Effector memory CD4-positive, alpha-beta T cell (primary cell): ENCODE data around the gene P4HA2.

Experiments used
- DNase-seq, 3 donors: peaks; one replicate each; pipeline ENCODE4 v3.0.0-alpha.2; 2020
- H3K27ac ChIP-seq: 2 replicates; pipeline ENCODE4 v1.7.0; 2013; ENCODE audit warnings: mild to moderate bottlenecking, low read length, moderate library complexity; ENCODE audit not compliant: insufficient read depth, poor library complexity, severe bottlenecking
- H3K27me3 ChIP-seq: replicated peaks from 2 replicates; pipeline ENCODE4 v1.7.0; 2013; ENCODE audit warnings: mild to moderate bottlenecking, low read length; ENCODE audit not compliant: insufficient read depth, control insufficient read depth, poor library complexity, severe bottlenecking
- H3K36me3 ChIP-seq: 2 replicates; pipeline ENCODE4 v1.7.0; 2013; ENCODE audit warnings: mild to moderate bottlenecking, low read length, moderate library complexity; ENCODE audit not compliant: control insufficient read depth, insufficient read depth
- H3K4me1 ChIP-seq: 2 replicates; pipeline ENCODE4 v1.7.0; 2013; ENCODE audit warnings: low read length, mild to moderate bottlenecking; ENCODE audit not compliant: control insufficient read depth, insufficient read depth, poor library complexity, severe bottlenecking
- H3K4me3 ChIP-seq: 2 replicates; pipeline ENCODE4 v1.7.0; 2013; ENCODE audit warnings: low read length, low read depth, mild to moderate bottlenecking; ENCODE audit not compliant: insufficient read depth, poor library complexity, severe bottlenecking
- H3K9me3 ChIP-seq: 2 replicates; pipeline ENCODE4 v1.7.0; 2013; ENCODE audit warnings: mild to moderate bottlenecking, low read length, moderate library complexity; ENCODE audit not compliant: control insufficient read depth

P4HA2 gene

DNA sequence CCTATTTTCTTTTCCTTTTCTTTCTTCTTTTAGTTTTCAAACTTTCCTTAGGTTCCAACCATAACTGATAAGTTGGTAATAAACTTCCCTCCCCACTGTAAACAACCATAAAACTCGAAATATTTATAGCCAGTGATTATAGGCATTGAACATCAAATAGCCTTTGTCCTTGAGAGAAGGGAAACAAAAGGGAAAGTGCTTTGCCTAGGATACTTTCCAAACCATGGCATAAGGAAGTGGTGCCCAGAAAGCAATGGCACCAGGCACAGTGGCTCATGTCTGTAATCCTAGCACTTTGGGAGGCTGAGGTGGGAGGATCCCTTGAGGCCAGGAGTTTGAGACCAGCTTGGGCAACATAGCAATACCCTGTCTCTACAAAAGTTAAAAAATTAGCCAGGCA is 17.9 kb upstream of the P4HA2 start:
- no peaks in the 10 kb centered on the region for H3K9me3 ChIP-seq
- no peak for DNase-seq

DNA sequence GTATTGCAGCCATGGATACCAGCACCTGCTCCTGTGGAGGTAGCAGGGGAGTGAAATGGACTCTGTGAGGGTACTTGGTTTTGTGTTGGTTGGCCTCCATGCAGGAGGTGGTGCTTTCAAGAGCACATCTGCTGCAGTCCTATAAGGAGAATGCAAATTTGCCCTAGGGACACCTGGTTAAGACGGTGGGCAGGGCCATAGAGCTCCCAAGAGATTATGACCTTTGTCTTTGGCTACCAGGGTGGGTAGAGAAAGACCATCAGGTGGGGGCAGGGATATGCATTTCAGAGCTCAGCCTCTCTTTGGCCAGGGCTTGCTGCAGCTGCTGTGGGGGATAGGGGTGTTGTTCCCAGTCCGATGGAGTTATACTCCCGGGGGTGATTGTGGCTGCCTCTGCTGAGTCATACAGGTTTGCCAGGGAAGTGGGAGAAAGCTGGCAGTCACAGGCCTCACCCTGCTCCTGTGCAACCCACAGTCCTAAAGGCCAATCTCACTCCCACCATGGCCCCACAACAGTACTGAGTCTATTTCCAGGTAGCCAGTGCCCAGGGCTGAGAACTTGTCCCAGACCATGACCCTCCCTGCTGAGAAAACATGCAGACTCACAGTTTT is 15.8 kb upstream of the P4HA2 start:
- Histone ChIP-seq H3K36me3 (no peaks in the 10 kb centered on the region), H3K4me3 (no peak overlapping the region), H3K27ac (no peak overlapping the region), H3K27me3 (no peaks in the 10 kb centered on the region), H3K4me1 (no peaks in the 10 kb centered on the region), H3K9me3 (no peaks in the 10 kb centered on the region)
- DNase-seq, result no peak

More for the DNA sequence above, 17.9 kb upstream of the P4HA2 start:
- Histone ChIP-seq H3K4me1 (no peaks in the 10 kb centered on the region), H3K27me3 (no peaks in the 10 kb centered on the region), H3K36me3 (no peaks in the 10 kb centered on the region), H3K4me3 (no peak overlapping the region), H3K27ac (no peak overlapping the region)

DNA sequence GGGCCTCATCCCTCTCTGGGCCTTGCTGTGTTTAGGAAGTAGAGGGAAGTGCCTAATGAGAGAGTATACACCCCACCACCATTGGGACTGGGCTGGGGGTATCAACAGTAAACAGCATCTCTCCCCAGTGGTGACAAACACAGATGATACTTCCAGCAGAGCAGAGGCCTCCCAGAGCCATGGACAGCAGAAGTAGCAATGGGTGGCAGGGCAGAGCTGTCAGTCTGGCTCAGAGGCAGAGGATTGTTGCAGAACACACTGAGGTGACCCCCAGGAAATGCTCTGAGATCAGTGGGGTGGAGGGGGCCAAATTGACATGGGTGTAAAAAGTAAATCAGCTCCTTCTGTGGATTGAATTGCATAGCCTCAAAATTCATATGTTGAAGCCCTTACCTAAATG is 12.1 kb upstream of the P4HA2 start:
- DNase-seq, result no peak
- no peak overlapping the region for H3K4me3 ChIP-seq
- H3K36me3 ChIP-seq, result no peaks in the 10 kb centered on the region
- H3K27me3 ChIP-seq, result no peaks in the 10 kb centered on the region
- H3K27ac ChIP-seq, result no peak overlapping the region
- no peaks in the 10 kb centered on the region for H3K9me3 ChIP-seq
- no peaks in the 10 kb centered on the region for H3K4me1 ChIP-seq

DNA sequence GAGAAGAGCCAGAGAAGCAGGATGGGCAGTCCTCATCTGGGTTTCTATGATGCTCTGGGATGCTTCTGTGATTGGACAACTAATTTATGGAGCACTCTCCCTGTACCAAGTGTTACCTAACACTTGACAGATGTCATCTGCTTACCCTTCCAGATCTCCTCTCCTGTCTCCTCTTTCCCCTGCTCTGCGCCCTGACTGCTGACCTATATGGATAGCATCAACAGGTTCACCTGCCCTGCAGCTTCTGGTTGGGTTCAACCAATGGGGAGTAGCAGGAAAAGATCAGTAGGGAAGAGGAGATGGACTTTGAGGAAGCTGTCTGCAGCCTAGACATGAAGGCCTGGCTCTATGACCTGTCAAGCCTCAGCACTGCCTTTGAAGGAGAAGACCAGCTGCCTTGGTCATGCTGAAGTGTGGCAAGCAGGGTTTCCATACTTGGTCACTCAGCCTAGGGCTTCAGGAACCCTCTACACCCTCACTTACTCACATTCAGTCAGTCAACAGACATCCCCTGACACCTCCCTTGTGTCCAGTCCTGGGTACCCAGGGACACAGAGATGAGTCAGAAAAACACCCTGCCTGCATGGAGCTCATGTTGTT is 11.3 kb upstream of the P4HA2 start:
- no peaks in the 10 kb centered on the region for H3K4me1 ChIP-seq

DNA sequence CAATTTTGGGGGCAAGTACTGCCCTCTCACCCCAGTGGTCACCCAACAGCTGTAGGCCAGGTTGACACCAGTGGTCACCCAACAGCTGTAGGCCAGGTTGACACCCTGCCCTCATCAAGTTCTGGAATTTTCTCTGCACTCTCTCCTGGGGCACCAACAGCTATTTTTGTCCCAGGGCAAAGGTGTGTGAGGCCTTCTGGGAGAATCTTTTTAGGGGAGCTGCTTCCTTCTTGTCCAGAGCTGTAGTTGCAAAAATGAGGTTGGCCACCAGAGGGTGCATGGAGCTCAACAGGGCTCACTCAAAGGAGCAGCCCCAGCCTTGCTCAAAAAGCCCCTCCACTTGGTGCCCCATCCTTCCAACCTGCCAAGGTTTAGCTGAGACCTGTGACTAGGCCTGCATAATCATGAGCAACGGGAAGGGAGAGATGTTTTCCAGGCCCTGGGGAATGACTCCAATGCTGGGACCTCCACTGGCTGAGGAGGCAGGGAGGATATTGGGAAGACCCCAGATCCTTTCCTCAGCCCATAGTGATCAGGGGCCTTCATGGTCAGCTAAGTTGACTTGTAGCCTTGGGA is 10.6 kb upstream of the P4HA2 start:
- Histone ChIP-seq H3K27me3 (no peaks in the 10 kb centered on the region), H3K9me3 (no peaks in the 10 kb centered on the region), H3K4me1 (no peaks in the 10 kb centered on the region), H3K27ac (no peak overlapping the region), H3K4me3 (no peak overlapping the region), H3K36me3 (no peaks in the 10 kb centered on the region)
- DNase-seq, result peak; percentile 22 to 43 (median 32)

More for the DNA sequence above, 11.3 kb upstream of the P4HA2 start:
- H3K4me3 ChIP-seq, result no peak overlapping the region
- no peak for DNase-seq
- H3K36me3 ChIP-seq, result no peaks in the 10 kb centered on the region
- H3K27me3 ChIP-seq, result no peaks in the 10 kb centered on the region
- no peaks in the 10 kb centered on the region for H3K9me3 ChIP-seq
- H3K27ac ChIP-seq, result no peak overlapping the region

DNA sequence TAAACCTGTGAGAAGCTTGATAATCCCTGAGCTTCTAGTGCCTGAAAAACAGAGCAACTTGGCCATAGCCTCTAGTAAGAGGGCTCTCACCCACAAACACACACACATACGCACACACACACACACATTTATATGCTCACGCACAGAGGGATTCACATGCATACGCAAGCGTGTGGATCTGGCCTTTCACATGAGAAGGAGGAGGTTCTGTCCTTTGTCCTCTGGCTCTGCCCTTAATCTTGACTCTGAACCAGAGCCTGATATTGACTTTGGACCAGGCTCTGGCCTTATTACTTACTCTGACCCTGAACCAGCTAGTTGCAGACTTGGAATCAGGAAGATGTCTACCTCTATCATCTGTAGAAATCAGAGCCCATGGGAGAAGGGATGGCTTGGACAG is 10.0 kb upstream of the P4HA2 start:
- DNase-seq, result no peak
- Histone ChIP-seq H3K27ac (no peak overlapping the region), H3K36me3 (no peaks in the 10 kb centered on the region), H3K4me1 (no peaks in the 10 kb centered on the region), H3K27me3 (no peaks in the 10 kb centered on the region), H3K9me3 (no peaks in the 10 kb centered on the region), H3K4me3 (no peak overlapping the region)

DNA sequence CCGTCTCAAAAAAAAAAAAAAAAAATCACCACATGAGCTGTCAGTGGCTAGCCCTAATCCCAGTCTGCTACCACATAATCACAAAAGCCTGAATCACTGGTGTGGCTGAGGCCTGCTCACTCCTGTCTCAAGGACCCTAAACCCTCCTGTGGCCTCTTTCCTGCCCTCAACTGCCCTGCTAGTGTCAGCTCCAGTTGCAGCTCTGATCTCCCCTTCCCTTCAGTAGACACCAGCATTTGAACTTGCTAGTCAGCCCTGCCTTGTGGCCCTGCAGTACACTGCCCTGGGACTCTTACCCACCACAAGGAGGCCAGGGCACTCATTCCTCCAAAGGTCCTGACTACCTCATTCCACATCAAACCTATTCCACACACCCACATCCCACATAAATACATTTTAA is 9.5 kb upstream of the P4HA2 start:
- no peaks in the 10 kb centered on the region for H3K4me1 ChIP-seq
- H3K27me3 ChIP-seq, result no peaks in the 10 kb centered on the region
- no peak overlapping the region for H3K4me3 ChIP-seq
- H3K9me3 ChIP-seq, result no peaks in the 10 kb centered on the region
- DNase-seq, result no peak
- no peak overlapping the region for H3K27ac ChIP-seq
- H3K36me3 ChIP-seq, result no peaks in the 10 kb centered on the region

DNA sequence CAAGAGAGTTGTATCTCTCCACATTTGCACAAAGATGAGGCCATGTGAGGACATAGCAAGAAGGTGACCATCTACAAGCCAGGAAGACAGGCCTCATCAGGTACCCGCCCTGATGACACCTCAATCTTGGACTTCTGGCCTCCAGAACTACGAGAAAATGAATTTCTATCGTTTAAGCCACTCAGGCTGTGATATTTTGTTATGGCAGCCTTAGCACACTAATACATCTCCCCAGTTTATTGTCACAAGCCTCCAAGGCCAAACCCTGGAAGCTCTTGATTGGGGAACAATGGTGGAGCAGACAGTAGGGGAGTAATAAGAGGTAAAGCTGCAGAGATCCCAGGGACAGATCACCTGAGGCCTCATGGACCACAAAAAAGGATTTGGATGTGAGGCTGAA is 7.7 kb upstream of the P4HA2 start:
- Histone ChIP-seq H3K4me3 (no peak overlapping the region), H3K27me3 (no peaks in the 10 kb centered on the region), H3K36me3 (no peaks in the 10 kb centered on the region), H3K27ac (no peak overlapping the region), H3K4me1 (no peaks in the 10 kb centered on the region), H3K9me3 (no peaks in the 10 kb centered on the region)
- DNase-seq, result no peak

DNA sequence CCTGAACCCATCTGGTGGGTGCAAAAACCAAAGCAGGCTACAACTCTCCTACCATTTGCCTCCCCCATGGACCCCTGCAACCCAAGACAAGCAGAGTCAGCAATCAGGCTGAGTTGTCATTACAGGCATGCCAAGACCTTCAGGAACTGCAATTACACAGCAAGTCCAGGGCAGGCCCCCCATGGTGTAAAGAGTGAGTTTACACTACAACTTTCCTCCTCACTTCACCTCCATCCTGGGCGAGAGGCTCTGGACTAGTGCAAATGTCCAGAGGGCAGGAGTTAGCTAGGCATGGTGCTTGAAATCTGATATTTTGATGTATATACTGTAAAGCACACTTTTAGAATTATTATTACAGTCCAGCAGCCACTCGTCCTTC is 7.0 kb upstream of the P4HA2 start:
- no peaks in the 10 kb centered on the region for H3K27me3 ChIP-seq
- H3K36me3 ChIP-seq, result no peaks in the 10 kb centered on the region
- H3K4me3 ChIP-seq, result no peak overlapping the region
- no peak for DNase-seq
- no peak overlapping the region for H3K27ac ChIP-seq
- H3K4me1 ChIP-seq, result no peaks in the 10 kb centered on the region
- no peaks in the 10 kb centered on the region for H3K9me3 ChIP-seq

DNA sequence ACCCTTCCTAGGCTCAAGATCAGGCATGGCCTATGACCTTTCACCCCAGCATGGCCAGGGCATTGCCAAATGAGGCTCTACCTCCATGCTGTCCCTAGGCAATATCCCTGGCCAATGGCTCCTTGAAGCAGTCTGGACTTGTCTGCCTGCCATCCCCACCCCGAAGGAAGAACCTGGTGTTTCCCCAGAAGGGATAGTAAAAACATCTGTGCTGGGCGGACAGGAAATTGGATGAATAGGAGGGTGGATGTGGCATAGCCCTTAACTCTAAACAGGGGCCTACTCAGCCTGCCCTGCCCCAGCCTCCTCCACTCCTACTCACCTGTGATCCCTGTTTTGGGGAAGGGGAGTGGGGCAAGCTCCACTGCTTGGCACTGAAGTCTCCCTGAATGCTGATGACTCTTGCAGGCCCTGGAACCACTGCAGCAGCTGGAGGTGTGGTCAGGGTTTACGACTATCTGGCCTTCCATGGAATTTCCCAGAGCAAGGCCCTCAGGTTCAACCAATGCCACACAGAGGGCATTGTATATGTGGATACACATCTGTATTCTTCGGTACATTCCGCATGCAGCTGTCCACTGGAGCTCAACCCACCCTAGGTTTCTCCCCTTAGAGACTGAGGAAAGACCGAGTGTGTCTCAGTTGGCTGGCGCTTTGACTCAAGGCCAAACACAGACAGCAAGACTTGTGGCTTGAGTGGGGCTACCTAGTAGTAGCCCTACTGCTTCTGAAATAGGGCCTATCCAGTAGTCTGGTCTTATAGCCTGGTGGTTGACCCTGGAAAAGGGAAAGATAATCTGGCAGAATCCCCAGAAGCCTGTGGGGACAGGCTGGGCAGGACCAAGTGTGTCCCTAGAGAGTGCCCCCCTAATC is 6.4 kb upstream of the P4HA2 start:
- Histone ChIP-seq H3K27me3 (no peaks in the 10 kb centered on the region), H3K4me1 (no peaks in the 10 kb centered on the region), H3K36me3 (no peaks in the 10 kb centered on the region), H3K27ac (no peak overlapping the region), H3K9me3 (no peaks in the 10 kb centered on the region), H3K4me3 (no peak overlapping the region)
- DNase-seq, result no peak
